GM21529 (cell line): ENCODE measurements around the gene SHOX.
"Not testable (repeated sequence)": the region's sequence is repeated elsewhere in the genome, so short reads cannot be mapped to it uniquely, and the experiment has no call there.

Experiments
- ATAC-seq: cut with Tn5 transposase; IDR thresholded peaks from one replicate; pipeline ENCODE4 v1.9.1; 2021; ENCODE audit not compliant: unreplicated experiment

Gene SHOX

GRCh38 chrX:630612-631496 is at the start of gene SHOX:
SHOX (plus strand) TSS chrX:630791; CDS start chrX:630898, 107 bp downstream.
- ATAC-seq: no peak

- ATAC-seq: no peak
These were observed 49.5 kb upstream of the SHOX start for GRCh38 chrX:581066-581465.

GRCh38 chrX:581720-582298 is 48.8 kb upstream of the SHOX start:
- ATAC-seq: no peak

GRCh38 chrX:584572-584971 is 46.0 kb upstream of the SHOX start:
- no peak for ATAC-seq

- ATAC-seq: no peak
These were observed 45.3 kb upstream of the SHOX start for GRCh38 chrX:585115-585808.

- ATAC-seq: no peak
These were observed 44.2 kb upstream of the SHOX start for GRCh38 chrX:586351-586750.

GRCh38 chrX:589261-589660 is 41.3 kb upstream of the SHOX start:
- not testable (repeated sequence) for ATAC-seq

GRCh38 chrX:590693-591404 is 39.7 kb upstream of the SHOX start:
- ATAC-seq: no peak

- ATAC-seq: no peak
These were observed 30.5 kb upstream of the SHOX start for GRCh38 chrX:599837-600715.

- not testable (repeated sequence) for ATAC-seq
These were observed 27.6 kb upstream of the SHOX start for GRCh38 chrX:603029-603428.

- ATAC-seq: not testable (repeated sequence)
These were observed 26.0 kb upstream of the SHOX start for GRCh38 chrX:604616-605015.

GRCh38 chrX:608088-608487 is 22.5 kb upstream of the SHOX start:
- not testable (repeated sequence) for ATAC-seq

GRCh38 chrX:614136-614535 is 16.5 kb upstream of the SHOX start:
- no peak for ATAC-seq

GRCh38 chrX:617401-617800 is 13.2 kb upstream of the SHOX start:
- ATAC-seq: no peak

GRCh38 chrX:617891-618290 is 12.7 kb upstream of the SHOX start:
- no peak for ATAC-seq

- not testable (repeated sequence) for ATAC-seq
These were observed 12.3 kb upstream of the SHOX start for GRCh38 chrX:618304-618703.

- no peak for ATAC-seq
These were observed 11.7 kb upstream of the SHOX start for GRCh38 chrX:618761-619450.

GRCh38 chrX:619451-619811 is 11.2 kb upstream of the SHOX start:
- no peak for ATAC-seq

GRCh38 chrX:619812-620531 is 10.6 kb upstream of the SHOX start:
- ATAC-seq: no peak
